Adipocyte (in vitro differentiated cells): ENCODE measurements around the gene RBFOX1.

ENCODE experiments used
- DNase-seq: peaks from one replicate; pipeline ENCODE4 v3.0.0-alpha.2; 2015; ENCODE audit warnings: low read depth
- H3K27me3 ChIP-seq: replicated peaks from 2 replicates; pipeline ENCODE4 v1.7.0; 2013; ENCODE audit warnings: mild to moderate bottlenecking, low read length, moderate library complexity; ENCODE audit not compliant: control insufficient read depth, insufficient read depth
- H3K36me3 ChIP-seq: 2 replicates; pipeline ENCODE4 v1.7.0; 2013; ENCODE audit warnings: low read length, mild to moderate bottlenecking, moderate library complexity; ENCODE audit not compliant: control insufficient read depth, insufficient read depth, severe bottlenecking
- H3K4me1 ChIP-seq: 2 replicates; pipeline ENCODE4 v1.7.0; 2013; ENCODE audit warnings: mild to moderate bottlenecking, low read length, moderate library complexity; ENCODE audit not compliant: control insufficient read depth, insufficient read depth
- H3K4me3 ChIP-seq: 2 replicates; pipeline ENCODE4 v1.7.0; 2013; ENCODE audit warnings: mild to moderate bottlenecking, low read length, moderate library complexity
- H3K9ac ChIP-seq: 2 replicates; pipeline ENCODE4 v1.7.0; 2013; ENCODE audit warnings: mild to moderate bottlenecking, low read length, moderate library complexity
- H3K9me3 ChIP-seq: 2 replicates; pipeline ENCODE4 v1.7.0; 2013; ENCODE audit warnings: mild to moderate bottlenecking, low read length, moderate library complexity; ENCODE audit not compliant: control insufficient read depth

Gene RBFOX1

GRCh38 chr16:7394720-7395336 is 62.2 kb downstream of the RBFOX1 start:
- Histone ChIP-seq H3K4me3 (no peak overlapping the region), H3K4me1 (no peaks in the 10 kb centered on the region), H3K9ac (no peak overlapping the region), H3K9me3 (no peaks in the 10 kb centered on the region), H3K27me3 (no peaks in the 10 kb centered on the region), H3K36me3 (no peaks in the 10 kb centered on the region)
- DNase-seq: no peak

- Histone ChIP-seq H3K27me3 (no peaks in the 10 kb centered on the region), H3K9me3 (no peaks in the 10 kb centered on the region), H3K4me1 (no peaks in the 10 kb centered on the region), H3K36me3 (no peaks in the 10 kb centered on the region), H3K9ac (no peak overlapping the region), H3K4me3 (no peak overlapping the region)
- DNase-seq: no peak
Measured at GRCh38 chr16:7397901-7398300, 65.3 kb downstream of the RBFOX1 start.

GRCh38 chr16:7398536-7398935 is 65.9 kb downstream of the RBFOX1 start:
- DNase-seq: no peak
- H3K4me1 ChIP-seq: no peaks in the 10 kb centered on the region
- H3K9me3 ChIP-seq: no peaks in the 10 kb centered on the region
- H3K27me3 ChIP-seq: no peaks in the 10 kb centered on the region
- H3K4me3 ChIP-seq: no peak overlapping the region
- H3K9ac ChIP-seq: no peak overlapping the region
- no peaks in the 10 kb centered on the region for H3K36me3 ChIP-seq

DNA sequence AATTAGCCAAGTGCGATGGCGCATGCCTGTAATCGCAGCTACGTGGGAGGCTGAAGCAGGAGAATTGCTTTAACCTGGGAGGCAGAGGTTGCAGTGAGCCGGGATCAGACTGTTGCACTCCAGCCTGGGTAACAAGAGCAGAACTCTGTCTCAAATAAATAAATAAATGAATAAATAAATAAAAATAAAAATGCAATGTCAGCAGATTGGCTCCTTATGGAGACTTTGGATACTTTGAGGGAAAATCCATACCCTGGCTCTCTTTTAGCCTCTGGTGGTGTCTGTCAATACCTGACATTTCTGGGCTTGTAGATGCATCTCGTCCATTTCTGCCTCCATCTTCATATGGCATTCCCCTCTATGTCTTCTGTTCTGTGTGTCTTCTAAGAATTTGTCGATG is 66.7 kb downstream of the RBFOX1 start:
- no peak overlapping the region for H3K4me3 ChIP-seq
- no peaks in the 10 kb centered on the region for H3K27me3 ChIP-seq
- H3K9me3 ChIP-seq: no peaks in the 10 kb centered on the region
- DNase-seq: no peak
- no peaks in the 10 kb centered on the region for H3K4me1 ChIP-seq
- H3K36me3 ChIP-seq: no peaks in the 10 kb centered on the region
- no peak overlapping the region for H3K9ac ChIP-seq

- Histone ChIP-seq H3K27me3 (no peaks in the 10 kb centered on the region), H3K4me1 (no peaks in the 10 kb centered on the region), H3K36me3 (no peaks in the 10 kb centered on the region), H3K4me3 (no peak overlapping the region), H3K9ac (no peak overlapping the region), H3K9me3 (no peaks in the 10 kb centered on the region)
- DNase-seq: no peak
Measured at GRCh38 chr16:7400117-7400890, 67.7 kb downstream of the RBFOX1 start.

DNA sequence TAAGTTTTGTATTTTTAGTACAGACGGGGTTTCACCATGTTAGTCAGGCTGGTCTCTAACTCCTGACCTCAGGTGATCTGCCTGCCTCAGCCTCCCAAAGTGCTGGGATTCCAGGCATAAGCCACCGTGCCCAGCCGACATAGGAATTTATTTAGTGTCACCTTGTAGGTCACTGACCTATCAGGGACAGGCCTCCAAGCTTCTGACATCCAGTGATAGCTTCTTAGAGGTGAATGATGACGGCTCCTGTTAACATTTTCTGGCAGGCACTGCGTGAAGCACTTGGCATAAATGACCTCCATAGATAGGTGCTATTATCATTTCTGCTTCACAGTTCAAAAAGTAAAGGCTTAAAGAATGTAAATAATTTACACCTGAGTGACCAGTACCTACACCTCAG is 71.6 kb downstream of the RBFOX1 start:
- H3K9ac ChIP-seq: no peak overlapping the region
- H3K9me3 ChIP-seq: no peaks in the 10 kb centered on the region
- H3K4me1 ChIP-seq: no peaks in the 10 kb centered on the region
- no peaks in the 10 kb centered on the region for H3K27me3 ChIP-seq
- no peak overlapping the region for H3K4me3 ChIP-seq
- no peak for DNase-seq
- H3K36me3 ChIP-seq: no peaks in the 10 kb centered on the region

DNA sequence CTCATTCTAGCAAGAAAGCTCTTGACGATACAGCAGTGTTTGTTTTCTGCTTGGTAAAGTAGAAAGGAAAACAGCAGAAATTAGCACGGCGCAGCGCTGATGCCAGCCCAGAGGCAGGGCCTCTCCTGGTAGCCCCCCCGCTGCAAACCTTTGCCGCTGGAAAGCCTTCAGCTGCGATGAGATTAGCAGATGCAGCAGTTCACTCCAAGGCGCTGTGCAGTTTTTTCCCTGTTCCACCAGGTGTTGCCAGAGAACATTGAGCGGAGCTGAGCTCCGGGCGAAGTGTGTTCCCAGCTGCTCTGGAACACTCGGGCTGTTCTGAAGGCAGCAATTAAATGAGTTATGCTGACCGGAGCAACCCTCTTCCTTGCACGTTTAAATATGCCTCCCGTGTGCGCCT is 72.5 kb downstream of the RBFOX1 start:
- Histone ChIP-seq H3K4me3 (no peak overlapping the region), H3K9me3 (no peaks in the 10 kb centered on the region), H3K4me1 (no peaks in the 10 kb centered on the region), H3K27me3 (no peaks in the 10 kb centered on the region), H3K36me3 (no peaks in the 10 kb centered on the region), H3K9ac (no peak overlapping the region)
- no peak for DNase-seq

DNA sequence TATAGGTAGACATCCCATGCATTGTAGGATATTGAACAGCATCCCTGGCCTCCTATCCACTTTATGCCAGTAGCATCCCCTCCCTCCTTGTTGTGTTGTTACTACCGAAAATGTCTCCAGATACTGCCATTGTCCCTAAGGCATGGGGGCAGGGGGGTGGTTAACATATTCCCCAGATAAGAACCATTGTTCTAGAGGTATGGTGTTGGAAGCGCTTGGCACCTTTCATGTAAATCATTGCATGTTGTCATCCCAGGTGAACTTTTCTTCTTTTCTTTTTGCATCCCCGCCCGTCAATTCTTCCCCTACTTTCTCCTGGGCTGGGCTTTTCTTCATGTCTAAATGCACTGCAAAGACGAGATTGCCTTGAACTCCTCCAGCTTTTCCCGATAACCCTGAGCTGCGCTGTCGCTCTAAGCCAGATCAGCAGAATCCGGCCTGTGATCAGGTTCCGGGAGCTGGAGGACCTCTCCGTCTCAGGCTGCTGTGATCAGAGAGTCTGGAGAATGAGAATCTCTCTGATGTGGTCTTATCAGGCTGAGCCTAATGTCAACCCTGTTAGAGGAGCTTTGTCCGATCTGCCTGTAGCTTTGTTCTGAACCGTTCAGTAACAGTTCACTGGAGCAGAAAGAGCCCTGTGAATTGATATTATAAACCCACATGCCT is 76.2 kb downstream of the RBFOX1 start:
- no peaks in the 10 kb centered on the region for H3K9me3 ChIP-seq
- H3K4me1 ChIP-seq: no peaks in the 10 kb centered on the region
- H3K4me3 ChIP-seq: no peak overlapping the region
- H3K36me3 ChIP-seq: no peaks in the 10 kb centered on the region
- H3K9ac ChIP-seq: no peak overlapping the region
- no peak for DNase-seq
- no peaks in the 10 kb centered on the region for H3K27me3 ChIP-seq

DNA sequence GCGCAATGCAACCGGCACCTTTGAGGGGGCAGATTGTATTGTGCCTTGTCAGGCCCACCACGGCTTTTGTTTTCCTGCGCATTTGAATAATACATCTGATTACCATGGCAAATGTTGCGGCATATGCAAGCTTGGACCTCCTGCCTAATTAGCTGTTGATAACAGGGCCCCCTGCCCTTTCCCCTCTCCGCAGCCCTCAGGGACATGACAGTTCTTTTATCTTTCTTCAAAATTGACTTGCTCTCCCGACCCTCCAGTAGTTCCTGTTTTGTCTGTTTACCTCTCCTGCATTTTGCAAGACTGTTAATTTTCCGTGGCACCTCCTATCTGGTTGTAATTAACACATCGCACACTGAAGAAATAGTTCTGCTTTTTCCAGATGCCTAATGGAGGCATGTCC is 86.8 kb downstream of the RBFOX1 start:
- Histone ChIP-seq H3K9me3 (no peaks in the 10 kb centered on the region), H3K27me3 (no peaks in the 10 kb centered on the region), H3K9ac (no peak overlapping the region), H3K4me1 (no peaks in the 10 kb centered on the region), H3K36me3 (no peaks in the 10 kb centered on the region), H3K4me3 (no peak overlapping the region)
- no peak for DNase-seq

DNA sequence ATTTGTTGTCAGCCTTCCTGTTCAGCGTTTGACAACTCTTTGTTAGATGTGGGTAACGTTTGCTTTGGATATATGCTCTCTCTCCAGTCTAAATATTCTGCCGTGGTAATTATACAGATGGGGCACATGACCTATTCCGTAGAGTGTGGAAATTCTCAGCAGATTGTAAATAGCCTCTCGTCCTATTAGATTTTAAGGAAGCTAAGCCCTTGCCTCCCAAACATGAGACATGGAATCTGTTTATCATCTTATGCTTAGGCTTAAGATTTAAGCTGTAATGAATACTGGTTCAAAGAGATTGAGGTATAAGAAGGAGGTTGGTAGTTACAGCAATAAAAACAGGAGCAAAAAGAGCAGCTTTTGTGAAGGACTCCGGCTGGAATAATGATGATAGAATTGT is 87.4 kb downstream of the RBFOX1 start:
- DNase-seq: no peak
- Histone ChIP-seq H3K27me3 (no peaks in the 10 kb centered on the region), H3K4me3 (no peak overlapping the region), H3K9ac (no peak overlapping the region), H3K9me3 (no peaks in the 10 kb centered on the region), H3K36me3 (no peaks in the 10 kb centered on the region), H3K4me1 (no peaks in the 10 kb centered on the region)

GRCh38 chr16:7420843-7421242 is 88.2 kb downstream of the RBFOX1 start:
- Histone ChIP-seq H3K4me1 (no peaks in the 10 kb centered on the region), H3K4me3 (no peak overlapping the region)

More at GRCh38 chr16:7420843-7421242, 88.2 kb downstream of the RBFOX1 start:
- H3K9me3 ChIP-seq: no peaks in the 10 kb centered on the region
- no peaks in the 10 kb centered on the region for H3K36me3 ChIP-seq
- DNase-seq: no peak
- H3K9ac ChIP-seq: no peak overlapping the region
- H3K27me3 ChIP-seq: no peaks in the 10 kb centered on the region
